HCT116 (cell line): ENCODE measurements around the gene SYNE3. TPM values are rescaled to one million over a fixed set of nuclear protein-coding genes. Genes with fewer than 3 reads are reported as not detected.

Experiments used
- ATAC-seq: fragments of 200-7000 bp; cut with Tn5 transposase; 2 replicates; pipeline ENCODE4 v1.9.1; 2020; ENCODE audit warnings: mild to moderate bottlenecking, moderate library complexity
- BruUV-seq: library from RNA; stranded (reverse); fragments of 400-500 nt; replicated peaks from 2 replicates; lab custom pipeline; 2021; lab: Mats Ljungman, UMichigan
- CTCF ChIA-PET: fragments of 300-600 bp; sonication (Branson Sonifier 250); formaldehyde crosslinking; loops from one replicate; lab custom pipeline; 2021; ENCODE audit warnings: antibody characterized with exemption; lab: Charles Lee
- POLR2A ChIA-PET: fragments of 300-600, 350-600 bp; sonication (Branson Sonifier 250); formaldehyde crosslinking; loops from one replicate; lab custom pipeline; 2021; ENCODE audit warnings: antibody characterized with exemption; lab: Charles Lee
- RAD21 ChIA-PET, 2 experiments: fragments of 300-600 bp; sonication (Branson Sonifier 250); formaldehyde crosslinking; loops; one replicate each; lab custom pipeline; 2023; ENCODE audit warnings: low total read pairs in 2 of 2; ENCODE audit not compliant: uncharacterized antibody in 2 of 2, unreplicated experiment in 2 of 2, low non-redundant PET in 1 of 2; lab: Charles Lee
- DNase-seq: peaks from one replicate; pipeline ENCODE4 v3.0.0-alpha.2; 2010; ENCODE audit warnings: low read depth, low spot score
- H2AFZ ChIP-seq: fragments of 200-600 bp; shearing (Covaris generic), sonication (generic); 2 replicates; pipeline ENCODE4 v1.6.1; 2017; ENCODE audit warnings: low read depth, mixed run types, mixed read lengths, antibody characterized with exemption, low read length; ENCODE audit not compliant: poor library complexity, severe bottlenecking
- H3K27ac ChIP-seq: 2 replicates; pipeline ENCODE4 v1.5.1; 2012; ENCODE audit warnings: low read depth, low read length
- H3K27me3 ChIP-seq: fragments of 200-600 bp; sonication (generic); 2 replicates; pipeline ENCODE4 v1.6.1; 2016; ENCODE audit warnings: mixed run types, low read length, mixed read lengths; ENCODE audit not compliant: insufficient read depth
- H3K36me3 ChIP-seq, 2 experiments: fragments of 200-500 bp in 1 of 2; fragments of 200-600 bp in 1 of 2; sonication (Bioruptor generic) in 1 of 2; sonication (generic) in 1 of 2; 2 replicates each; pipeline versions ENCODE4 v1.5.1 to v1.6.1; 2014 to 2016; ENCODE audit warnings: low read length in 2 of 2, inconsistent platforms in 1 of 2, mixed read lengths in 1 of 2, mixed run types in 1 of 2; ENCODE audit not compliant: insufficient read depth in 2 of 2, control insufficient read depth in 1 of 2
- H3K4me1 ChIP-seq, 2 experiments: fragments of 200-600 bp in 1 of 2; sonication (generic) in 1 of 2; 2 replicates each; pipeline versions ENCODE4 v1.5.1 to v1.6.1; 2012 to 2017; ENCODE audit warnings: low read length in 2 of 2, inconsistent platforms in 1 of 2, mild to moderate bottlenecking in 1 of 2, mixed read lengths in 1 of 2, mixed run types in 1 of 2, moderate library complexity in 1 of 2; ENCODE audit not compliant: insufficient read depth in 2 of 2, control insufficient read depth in 1 of 2
- H3K4me2 ChIP-seq: fragments of 200-600 bp; sonication (generic); 2 replicates; pipeline ENCODE4 v1.6.1; 2017; ENCODE audit warnings: mixed run types, low read length, mixed read lengths
- H3K4me3 ChIP-seq, 2 experiments: fragments of 200-600 bp in 1 of 2; sonication (generic) in 1 of 2; replicated peaks in 1 of 2; 2 replicates each; pipeline ENCODE4 v1.5.1; 2011 to 2016; ENCODE audit warnings: low read length in 2 of 2, control low read depth in 1 of 2, low read depth in 1 of 2, mild to moderate bottlenecking in 1 of 2, mixed read lengths in 1 of 2, mixed run types in 1 of 2
- H3K79me2 ChIP-seq: fragments of 200-600 bp; sonication (generic); 2 replicates; pipeline ENCODE4 v1.6.1; 2017; ENCODE audit warnings: mild to moderate bottlenecking, mixed run types, low read length, moderate library complexity, mixed read lengths; ENCODE audit not compliant: insufficient read depth
- H3K9ac ChIP-seq: fragments of 200-600 bp; sonication (generic); 2 replicates; pipeline ENCODE4 v1.6.1; 2016; ENCODE audit warnings: low read length, mixed read lengths
- H3K9me2 ChIP-seq: fragments of 200-600 bp; sonication (generic), shearing (Covaris generic); 2 replicates; pipeline ENCODE4 v1.6.1; 2017; ENCODE audit warnings: mixed run types, mild to moderate bottlenecking, moderate library complexity; ENCODE audit not compliant: insufficient read depth
- H3K9me3 ChIP-seq, 2 experiments: fragments of 200-500 bp in 1 of 2; fragments of 200-600 bp in 1 of 2; sonication (Bioruptor generic) in 1 of 2; sonication (generic) in 1 of 2; 2 replicates each; pipeline ENCODE4 v1.6.1; 2014 to 2017; ENCODE audit warnings: low read length in 2 of 2, mixed read lengths in 2 of 2, inconsistent platforms in 1 of 2, low read depth in 1 of 2, mild to moderate bottlenecking in 1 of 2, mixed run types in 1 of 2, moderate library complexity in 1 of 2; ENCODE audit not compliant: control insufficient read depth in 1 of 2, insufficient read depth in 1 of 2
- H4K20me1 ChIP-seq: fragments of 200-600 bp; sonication (generic), shearing (Covaris generic); 2 replicates; pipeline ENCODE4 v1.6.1; 2017; ENCODE audit warnings: mixed run types, mild to moderate bottlenecking, moderate library complexity; ENCODE audit not compliant: insufficient read depth
- ATF3 ChIP-seq: IDR thresholded peaks from 2 replicates; pipeline ENCODE4 v1.6.1; 2012
- CBX3 ChIP-seq: IDR thresholded peaks from 2 replicates; pipeline ENCODE4 v1.6.1; 2012; ENCODE audit warnings: low read depth
- CEBPB ChIP-seq: IDR thresholded peaks from 2 replicates; pipeline ENCODE4 v1.6.1; 2012; ENCODE audit warnings: low read depth
- CTCF ChIP-seq, 3 experiments: fragments of 200-600 bp in 1 of 3; sonication (generic) in 1 of 3; IDR thresholded peaks in 2 of 3; conservative IDR thresholded peaks in 1 of 3; 2 replicates each; pipeline ENCODE4 v1.5.1; 2012 to 2017; ENCODE audit warnings: low read depth in 2 of 3, low read length in 2 of 3, antibody characterized with exemption in 1 of 3, borderline replicate concordance in 1 of 3, control low read depth in 1 of 3, mild to moderate bottlenecking in 1 of 3, mixed read lengths in 1 of 3, mixed run types in 1 of 3, moderate library complexity in 1 of 3; ENCODE audit not compliant: insufficient read depth in 1 of 3
- EGR1 ChIP-seq: IDR thresholded peaks from 2 replicates; pipeline ENCODE4 v1.6.1; 2012; ENCODE audit warnings: low read depth
- ELF1 ChIP-seq: IDR thresholded peaks from 2 replicates; pipeline ENCODE4 v1.6.1; 2012; ENCODE audit warnings: low read depth, borderline replicate concordance
- FOSL1 ChIP-seq: IDR thresholded peaks from 2 replicates; pipeline ENCODE4 v1.6.1; 2012; ENCODE audit warnings: low read depth
- MAX ChIP-seq: IDR thresholded peaks from 2 replicates; pipeline ENCODE4 v1.6.1; 2012
- REST ChIP-seq: IDR thresholded peaks from 2 replicates; pipeline ENCODE4 v1.6.1; 2012; ENCODE audit warnings: low read depth
- YY1 ChIP-seq: IDR thresholded peaks from 2 replicates; pipeline ENCODE4 v1.6.1; 2011; ENCODE audit warnings: low read length, low read depth, moderate library complexity, mild to moderate bottlenecking; ENCODE audit not compliant: insufficient replicate concordance; ENCODE audit errors: extremely low read depth
- ZBTB33 ChIP-seq: IDR thresholded peaks from 2 replicates; pipeline ENCODE4 v1.6.1; 2011; ENCODE audit warnings: mild to moderate bottlenecking, low read length, moderate library complexity; ENCODE audit not compliant: insufficient replicate concordance; ENCODE audit errors: extremely low read depth
- ZFX ChIP-seq: fragments of 450-650 bp; IDR thresholded peaks from 2 replicates; pipeline ENCODE4 v1.6.1; 2017
- intact Hi-C: fragments of 100-400 bp; cut with micrococcal nuclease; formaldehyde crosslinking; loops from 2 replicates; pipeline ENCODE4 v1.10.0; 2022
- total RNA-seq: library from RNA; stranded (reverse); gene quantifications from one replicate; pipeline ENCODE4 v1.2.1, GENCODE V29; 2021; ENCODE audit not compliant: unreplicated experiment

The SYNE3 gene
- total RNA-seq, 1 experiment from 2014 or later, result 3.6 TPM

GRCh38 chr14:95543021-95543420, 26.6 kb upstream of the SYNE3 start:
- DNase-seq, result no peak
- Histone ChIP-seq H3K4me2 (no peak overlapping the region), H3K79me2 (peaks cover 57% of the 10 kb centered on the region), H3K9me2 (no peaks in the 10 kb centered on the region), H3K27ac (no peak overlapping the region), H2AFZ (no peak overlapping the region), H3K9me3 (no peaks in the 10 kb centered on the region), H3K36me3 (0 out of 4 replicates have a peak, but pooled peaks cover 0 to 5% of the 10 kb centered on the region in 2 experiments), H3K4me1 (peaks cover 15 to 24% of the 10 kb centered on the region in 2 experiments), H3K27me3 (no peaks in the 10 kb centered on the region), H3K4me3 (no peak overlapping the region), H4K20me1 (peaks cover 12% of the 10 kb centered on the region; the same call in 1 of the 2 replicates), H3K9ac (no peak overlapping the region)
- BruUV-seq, result no TSS peak
- RAD21 ChIA-PET, result no interaction called here
- no peak for ATAC-seq
- CTCF ChIA-PET, result no interaction called here
- intact Hi-C loops, result no loop called here
- POLR2A ChIA-PET, result no interaction called here
- TF ChIP-seq CEBPB (no peak), ZFX (no peak), ELF1 (no peak), FOSL1 (no peak), REST (no peak), ZBTB33 (no peak), ATF3 (no peak), CBX3 (no peak), CTCF (IDR thresholded peaks at IDR 0.05 in 2 of 3, conservative IDR thresholded peaks at IDR 0.05 in 1 of 3; ENCODE audit: borderline replicate concordance in 1 of 3, insufficient read depth in 1 of 3, low read depth in 2 of 3, low read length in 2 of 3) (no peak), EGR1 (no peak), MAX (no peak), YY1 (no peak)
